Kidney (tissue), 14 donors: ENCODE data around the gene PLN. TPM values are rescaled to one million over a fixed set of nuclear protein-coding genes. Genes with fewer than 3 reads are reported as not detected.

Experiments used
- DNase-seq, 5 donors: peaks; one replicate each; pipeline ENCODE4 v3.0.0-alpha.2; 2013 to 2020
- FAIRE-seq: peaks from 2 replicates; lab custom pipeline; 2012; peaks lifted over from hg19 to GRCh38; lab: Jason Lieb, UNC
- H3K27ac ChIP-seq, 2 donors: one replicate each; pipeline ENCODE4 v1.7.0; 2013; ENCODE audit warnings: low read depth in 2 of 2, low read length in 2 of 2, inconsistent platforms in 1 of 2
- H3K27me3 ChIP-seq: one replicate; pipeline ENCODE4 v1.7.1; 2013; ENCODE audit warnings: low read length, inconsistent platforms; ENCODE audit not compliant: control insufficient read depth, insufficient read depth
- H3K36me3 ChIP-seq, 3 donors: one replicate each; pipeline versions ENCODE4 v1.7.0 to v1.7.1; 2013; ENCODE audit warnings: low read length in 3 of 3, control low read depth in 1 of 3, inconsistent platforms in 1 of 3; ENCODE audit not compliant: insufficient read depth in 3 of 3, control insufficient read depth in 2 of 3
- H3K4me1 ChIP-seq, 3 donors: one replicate each; pipeline versions ENCODE4 v1.7.0 to v1.7.1; 2013; ENCODE audit warnings: low read length in 3 of 3, inconsistent platforms in 1 of 3, low read depth in 1 of 3; ENCODE audit not compliant: control insufficient read depth in 2 of 3, insufficient read depth in 2 of 3
- H3K4me3 ChIP-seq, 3 donors: one replicate each; pipeline versions ENCODE4 v1.7.0 to v1.8.1; 2013; ENCODE audit warnings: low read length in 3 of 3, control low read depth in 1 of 3, inconsistent platforms in 1 of 3
- H3K9ac ChIP-seq, 3 donors: one replicate each; pipeline versions ENCODE4 v1.7.0 to v1.7.1; 2013; ENCODE audit warnings: low read length in 3 of 3, control low read depth in 1 of 3, inconsistent platforms in 1 of 3
- H3K9me3 ChIP-seq, 3 donors: one replicate each; pipeline versions ENCODE4 v1.7.0 to v1.7.1; 2013; ENCODE audit warnings: low read length in 3 of 3, control low read depth in 1 of 3, inconsistent platforms in 1 of 3; ENCODE audit not compliant: control insufficient read depth in 2 of 3, insufficient read depth in 1 of 3
- CTCF ChIP-seq: IDR thresholded peaks from 3 replicates; pipeline ENCODE4 v1.5.1; 2012; ENCODE audit warnings: mild to moderate bottlenecking, moderate library complexity, borderline replicate concordance; ENCODE audit not compliant: insufficient read depth; ENCODE audit errors: extremely low read depth
- intact Hi-C: fragments of 100-400 bp; cut with DNase I; formaldehyde crosslinking; loops from one replicate; pipeline ENCODE4 v1.11.1; 2022
- polyA plus RNA-seq: library from polyadenylated mRNA; stranded (reverse); fragments of 350-450 nt; fragmentation: Illumina TruSeq; extraction: RNeasy Lipid Tissue Mini Kit (QIAGEN cat#74804); gene quantifications from one replicate; pipeline ENCODE4 v1.2.3, GENCODE V29; 2014; ENCODE audit warnings: low read depth, low replicate concordance; ENCODE audit not compliant: insufficient read depth
- total RNA-seq: library from RNA; stranded (reverse); fragmentation: NEBNext Ultra II Directional; extraction: Animal tissue kit (Norgen Biotek cat#: 25700); gene quantifications from one replicate; pipeline ENCODE4 v1.2.1, GENCODE V29; 2021
- donor health status: control.
- donor health status: control.
- donor health status: control.
- donor health status: control.
- donor health status: control.
- donor health status: DM: yes; HTN: yes; CAD: no.
- donor health status: Normal renal cell carcinoma (clear cell type).

Gene PLN
- total and polyA plus RNA-seq, 2 donors from 2014 or later = 22.7 to 47.2 TPM

DNA sequence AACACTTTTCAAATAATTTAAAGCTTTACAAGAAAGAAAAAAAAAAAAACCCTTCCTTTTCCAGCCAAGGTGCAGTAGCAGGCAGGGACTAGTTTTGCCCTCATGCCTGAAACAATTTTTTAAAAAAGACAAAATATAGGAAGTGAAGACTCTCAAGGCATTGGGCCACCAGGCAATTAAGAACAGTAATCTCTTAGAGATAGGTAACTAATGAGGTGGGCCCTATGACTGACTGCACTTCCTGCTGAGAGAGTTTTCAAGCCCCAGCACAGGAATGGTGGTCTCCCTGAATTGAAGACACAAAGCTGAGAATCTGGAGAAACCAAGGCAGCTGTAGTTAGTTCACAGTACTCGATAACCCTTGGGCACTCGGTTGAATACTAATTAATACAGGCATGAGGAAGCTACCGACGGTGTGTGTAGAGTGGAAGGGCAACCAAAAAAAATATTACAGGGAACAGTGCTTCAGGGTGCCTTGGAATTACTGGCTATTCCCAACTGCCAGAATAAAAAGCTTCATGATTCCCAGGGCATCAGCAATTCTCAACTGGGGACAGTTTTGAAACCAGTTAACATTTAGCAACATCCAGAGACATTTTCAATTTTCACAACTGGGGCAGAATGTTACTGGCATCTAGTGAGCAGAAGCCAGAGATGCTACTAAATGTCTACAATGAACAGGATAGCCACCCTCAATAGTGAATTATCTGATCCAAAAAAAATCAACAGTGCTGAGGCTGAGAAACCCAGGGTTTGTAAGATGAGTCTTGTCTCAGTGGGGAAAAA, 36.0 kb upstream of the PLN start:
- no peak overlapping the region for H3K4me3 ChIP-seq
- H3K27me3 ChIP-seq = no peaks in the 10 kb centered on the region
- FAIRE-seq (no peak), DNase-seq (no peak)
- no peaks in the 10 kb centered on the region for H3K9me3 ChIP-seq
- no peak overlapping the region for H3K9ac ChIP-seq
- intact Hi-C loops = no loop called here
- no peak for TF ChIP-seq CTCF
- H3K4me1 ChIP-seq = no peaks in the 10 kb centered on the region
- H3K36me3 ChIP-seq = no peaks in the 10 kb centered on the region
- H3K27ac ChIP-seq = no peak overlapping the region

- no peaks in the 10 kb centered on the region for H3K4me1 ChIP-seq
- no peak overlapping the region for H3K4me3 ChIP-seq
- H3K9ac ChIP-seq = no peak overlapping the region
- no peak for DNase-seq
- intact Hi-C loops = no loop called here
- no peaks in the 10 kb centered on the region for H3K27me3 ChIP-seq
- no peaks in the 10 kb centered on the region for H3K9me3 ChIP-seq
- no peak for TF ChIP-seq CTCF
- H3K36me3 ChIP-seq = no peaks in the 10 kb centered on the region
- FAIRE-seq = no peak
- H3K27ac ChIP-seq = no peak overlapping the region
These were observed 33.4 kb upstream of the PLN start for GRCh38 chr6:118514689-118515088.

- no peak overlapping the region for H3K9ac ChIP-seq
- H3K27me3 ChIP-seq = no peaks in the 10 kb centered on the region
- no peaks in the 10 kb centered on the region for H3K9me3 ChIP-seq
- no peak for DNase-seq
- H3K4me1 ChIP-seq = no peaks in the 10 kb centered on the region
- FAIRE-seq = no peak
- intact Hi-C loops = no loop called here
- no peak overlapping the region for H3K27ac ChIP-seq
- no peaks in the 10 kb centered on the region for H3K36me3 ChIP-seq
- no peak overlapping the region for H3K4me3 ChIP-seq
- TF ChIP-seq CTCF = no peak
These were observed 25.7 kb upstream of the PLN start for GRCh38 chr6:118522422-118522821.
